PFSK-1 (cell line): ENCODE measurements around the gene CAPG.

Experiments
- FOXP2 ChIP-seq: optimal IDR thresholded peaks from 2 replicates; pipeline ENCODE3; 2011; ENCODE audit warnings: borderline replicate concordance, control low read depth, inconsistent platforms; ENCODE audit not compliant: insufficient read depth; ENCODE audit errors: extremely low read length, extremely low read depth
- POLR2AphosphoS5 ChIP-seq: IDR thresholded peaks from 2 replicates; pipeline ENCODE4 v1.6.1; 2012; ENCODE audit warnings: low read depth, mild to moderate bottlenecking, control low read depth, low read length, moderate library complexity
- SIN3A ChIP-seq: IDR thresholded peaks from 2 replicates; pipeline ENCODE4 v1.6.1; 2012; ENCODE audit warnings: mild to moderate bottlenecking, low read length, moderate library complexity, borderline replicate concordance; ENCODE audit not compliant: insufficient read depth
- TAF1 ChIP-seq: IDR thresholded peaks from 2 replicates; pipeline ENCODE4 v1.6.1; 2012; ENCODE audit warnings: low read length, control low read depth, borderline replicate concordance; ENCODE audit not compliant: insufficient read depth
- TF ChIP-seq, protein P1 (sequence below), 2 experiments: IDR thresholded peaks; 2 replicates each; pipeline versions ENCODE4 v1.6.1 to v1.8.0; 2011 to 2012; ENCODE audit warnings: low read depth in 2 of 2, low read length in 2 of 2, control low read depth in 1 of 2, inconsistent platforms in 1 of 2, mild to moderate bottlenecking in 1 of 2, moderate library complexity in 1 of 2; ENCODE audit not compliant: insufficient read depth in 1 of 2

CAPG gene

DNA sequence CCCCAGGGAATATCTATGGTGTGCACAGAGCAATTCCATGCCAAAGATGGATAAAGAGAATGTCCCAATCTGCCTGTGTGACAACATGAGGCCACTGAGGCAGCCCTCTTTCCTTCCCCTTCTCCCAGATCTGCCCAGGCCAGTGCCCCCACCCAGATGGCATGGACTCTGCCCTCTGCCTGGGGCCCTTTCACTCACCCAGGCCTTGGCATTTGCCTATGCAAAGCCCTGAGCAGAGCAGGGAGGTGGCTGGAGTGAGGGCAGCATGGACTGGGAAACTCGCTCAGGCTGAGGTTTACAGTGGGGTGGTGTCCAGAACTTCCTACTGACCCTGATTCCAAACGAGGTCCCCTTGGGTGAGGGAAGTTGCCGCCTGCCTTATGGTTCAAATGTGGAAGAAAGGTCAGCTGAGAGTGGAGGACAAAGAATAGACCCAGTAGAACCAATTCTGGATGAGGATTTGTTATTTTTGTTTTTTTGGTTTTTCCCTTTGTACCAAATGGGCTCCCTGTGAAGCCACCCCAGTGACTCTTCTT, 17.2 kb upstream of the CAPG start:
- no peak for TF ChIP-seq POLR2AphosphoS5
- TF ChIP-seq FOXP2, result no peak
- TF ChIP-seq SIN3A, result no peak
- no peak for TF ChIP-seq TAF1
- TF ChIP-seq, protein P1, sequence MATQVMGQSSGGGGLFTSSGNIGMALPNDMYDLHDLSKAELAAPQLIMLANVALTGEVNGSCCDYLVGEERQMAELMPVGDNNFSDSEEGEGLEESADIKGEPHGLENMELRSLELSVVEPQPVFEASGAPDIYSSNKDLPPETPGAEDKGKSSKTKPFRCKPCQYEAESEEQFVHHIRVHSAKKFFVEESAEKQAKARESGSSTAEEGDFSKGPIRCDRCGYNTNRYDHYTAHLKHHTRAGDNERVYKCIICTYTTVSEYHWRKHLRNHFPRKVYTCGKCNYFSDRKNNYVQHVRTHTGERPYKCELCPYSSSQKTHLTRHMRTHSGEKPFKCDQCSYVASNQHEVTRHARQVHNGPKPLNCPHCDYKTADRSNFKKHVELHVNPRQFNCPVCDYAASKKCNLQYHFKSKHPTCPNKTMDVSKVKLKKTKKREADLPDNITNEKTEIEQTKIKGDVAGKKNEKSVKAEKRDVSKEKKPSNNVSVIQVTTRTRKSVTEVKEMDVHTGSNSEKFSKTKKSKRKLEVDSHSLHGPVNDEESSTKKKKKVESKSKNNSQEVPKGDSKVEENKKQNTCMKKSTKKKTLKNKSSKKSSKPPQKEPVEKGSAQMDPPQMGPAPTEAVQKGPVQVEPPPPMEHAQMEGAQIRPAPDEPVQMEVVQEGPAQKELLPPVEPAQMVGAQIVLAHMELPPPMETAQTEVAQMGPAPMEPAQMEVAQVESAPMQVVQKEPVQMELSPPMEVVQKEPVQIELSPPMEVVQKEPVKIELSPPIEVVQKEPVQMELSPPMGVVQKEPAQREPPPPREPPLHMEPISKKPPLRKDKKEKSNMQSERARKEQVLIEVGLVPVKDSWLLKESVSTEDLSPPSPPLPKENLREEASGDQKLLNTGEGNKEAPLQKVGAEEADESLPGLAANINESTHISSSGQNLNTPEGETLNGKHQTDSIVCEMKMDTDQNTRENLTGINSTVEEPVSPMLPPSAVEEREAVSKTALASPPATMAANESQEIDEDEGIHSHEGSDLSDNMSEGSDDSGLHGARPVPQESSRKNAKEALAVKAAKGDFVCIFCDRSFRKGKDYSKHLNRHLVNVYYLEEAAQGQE (IDR thresholded peaks at IDR 0.05; ENCODE audit: insufficient read depth in 1 of 2, low read depth in 2 of 2, low read length in 2 of 2), result no peak

DNA sequence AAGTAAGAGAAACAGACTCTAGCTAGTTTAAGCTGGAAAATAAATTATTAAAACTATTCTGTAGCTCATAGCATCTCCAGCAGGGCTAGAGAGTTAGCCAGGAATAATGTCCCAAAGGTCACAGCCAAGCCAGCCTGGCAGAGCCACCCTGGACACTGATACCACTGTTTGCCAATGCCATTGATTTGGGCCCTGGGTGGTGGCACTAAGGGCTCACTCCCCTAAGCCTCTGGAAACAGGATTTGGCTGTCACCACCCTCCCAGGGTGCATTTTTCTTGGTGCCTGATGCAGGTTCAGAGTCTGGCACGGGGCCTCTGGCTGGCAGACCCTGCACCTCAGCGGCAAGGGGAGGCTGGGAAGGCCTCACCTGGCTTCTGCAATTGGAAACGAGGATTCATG, 15.4 kb upstream of the CAPG start:
- TF ChIP-seq, protein P1 (IDR thresholded peaks at IDR 0.05; ENCODE audit: insufficient read depth in 1 of 2, low read depth in 2 of 2, low read length in 2 of 2), result no peak

DNA sequence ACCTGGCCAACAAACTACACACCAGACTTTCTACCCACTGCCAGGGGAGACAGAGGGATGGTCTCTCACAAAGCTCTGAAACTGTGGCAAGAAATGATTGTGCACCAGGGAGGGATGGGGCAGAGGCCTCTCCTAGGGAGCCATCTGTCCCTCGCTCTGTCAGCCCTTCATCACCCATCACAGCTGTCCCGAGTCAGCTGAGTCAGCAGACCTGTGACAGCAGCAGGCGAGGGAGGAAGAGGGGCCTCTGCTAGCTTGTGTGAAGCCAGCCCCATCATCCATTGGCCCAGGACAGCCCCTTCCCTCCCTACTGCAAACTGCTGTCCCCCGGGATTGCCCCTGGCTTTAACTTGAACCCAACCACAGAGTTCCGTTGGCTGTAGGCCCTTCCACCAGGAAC, 13.4 kb upstream of the CAPG start:
- TF ChIP-seq FOXP2, result no peak
- no peak for TF ChIP-seq TAF1
- no peak for TF ChIP-seq SIN3A
- no peak for TF ChIP-seq POLR2AphosphoS5
- TF ChIP-seq, protein P1 (IDR thresholded peaks at IDR 0.05; ENCODE audit: insufficient read depth in 1 of 2, low read depth in 2 of 2, low read length in 2 of 2), result no peak

DNA sequence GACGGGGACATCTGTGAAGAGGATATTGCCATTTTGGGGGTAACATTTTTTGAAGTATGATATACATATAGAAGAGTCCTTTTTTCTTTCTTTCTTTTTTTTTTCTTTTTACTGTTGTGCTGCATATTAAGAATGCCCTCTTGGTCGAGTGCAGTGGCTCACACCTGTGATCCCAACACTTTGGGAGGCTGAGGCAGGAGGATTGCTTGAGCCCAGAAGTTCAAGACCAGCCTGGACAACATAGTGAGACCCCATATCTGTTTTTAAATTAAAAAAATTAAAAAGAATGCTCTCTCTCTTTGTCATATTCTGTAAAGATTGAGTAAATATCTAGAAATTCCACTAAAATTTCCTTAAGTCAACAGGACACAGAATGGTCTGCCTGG, 11.9 kb upstream of the CAPG start:
- TF ChIP-seq, protein P1 (IDR thresholded peaks at IDR 0.05; ENCODE audit: insufficient read depth in 1 of 2, low read depth in 2 of 2, low read length in 2 of 2), result no peak
- TF ChIP-seq SIN3A (no peak), POLR2AphosphoS5 (no peak)

DNA sequence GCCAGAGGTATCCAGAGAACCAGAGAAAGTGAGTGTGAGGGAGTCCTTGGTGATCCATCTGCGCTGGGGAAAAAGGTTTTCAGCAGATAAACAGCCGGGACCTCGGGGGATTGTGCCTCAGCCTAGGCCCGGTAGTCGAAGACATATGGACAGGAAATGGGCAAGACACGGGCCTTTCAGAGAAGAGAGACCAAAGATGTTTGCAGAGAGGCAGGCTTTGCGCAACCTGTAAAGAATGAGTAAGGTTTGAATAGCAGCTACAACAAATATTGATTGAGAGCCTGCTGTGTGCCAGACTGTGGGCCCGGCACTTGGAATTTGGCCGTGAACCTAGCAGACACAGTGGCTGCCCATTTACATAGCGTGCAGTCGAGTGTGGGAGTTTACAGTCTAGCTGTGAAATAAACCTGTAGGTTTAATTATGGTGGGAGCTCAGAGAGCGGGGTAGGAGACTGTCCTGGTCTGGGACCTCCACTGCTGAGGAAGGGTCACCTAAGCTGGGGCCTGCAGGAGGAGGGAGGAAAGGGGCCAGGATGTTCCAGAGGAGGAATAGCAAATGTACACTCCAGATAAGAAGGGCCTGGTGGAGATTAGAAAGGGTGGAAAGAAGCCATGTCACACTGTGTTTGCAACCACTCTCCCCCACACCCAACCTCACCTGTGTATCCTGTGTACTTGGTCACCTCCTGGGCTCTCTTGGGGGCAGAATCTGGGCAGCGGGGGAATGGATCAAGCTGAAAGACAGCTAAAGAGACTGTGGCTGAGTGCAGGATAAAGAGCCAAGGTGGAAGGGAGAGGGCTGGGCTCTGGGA, 11.3 kb upstream of the CAPG start:
- no peak for TF ChIP-seq SIN3A
- TF ChIP-seq TAF1, result no peak
- TF ChIP-seq POLR2AphosphoS5, result no peak
- TF ChIP-seq, protein P1 (IDR thresholded peaks at IDR 0.05; ENCODE audit: insufficient read depth in 1 of 2, low read depth in 2 of 2, low read length in 2 of 2), result no peak
- no peak for TF ChIP-seq FOXP2
